Stomach (tissue), 9 donors: ENCODE data around the gene MSI2. TPM values are rescaled to one million over a fixed set of nuclear protein-coding genes. Genes with fewer than 3 reads are reported as not detected.

Source experiments
- DNase-seq, 2 donors: peaks; one replicate each; pipeline versions ENCODE4 v3.0.0 to v3.0.0-alpha.2; 2013 to 2019
- H3K27ac ChIP-seq, 5 donors: fragments of 200-600 bp in 4 of 5; sonication (generic) in 4 of 5; one replicate each; pipeline ENCODE4 v1.5.1; 2013 to 2019; ENCODE audit warnings: mild to moderate bottlenecking in 1 of 5, moderate library complexity in 1 of 5
- H3K27me3 ChIP-seq, 3 donors: fragments of 200-600 bp; sonication (generic); one replicate each; pipeline ENCODE4 v1.5.1; 2017 to 2019; ENCODE audit warnings: mixed run types in 1 of 3
- H3K36me3 ChIP-seq, 4 donors: fragments of 200-600 bp; sonication (generic); 1 replicate in 3 of 4; 2 replicates in 1 of 4; pipeline ENCODE4 v1.5.1; 2016 to 2019
- H3K4me1 ChIP-seq, 4 donors: fragments of 200-600 bp; sonication (generic); one replicate each; pipeline ENCODE4 v1.5.1; 2016 to 2019
- H3K4me3 ChIP-seq, 4 donors: fragments of 200-600 bp; sonication (generic) in 3 of 4; one replicate each; pipeline ENCODE4 v1.5.1; 2016 to 2019; ENCODE audit warnings: mild to moderate bottlenecking in 1 of 4
- H3K9me3 ChIP-seq, 4 donors: fragments of 200-600 bp; sonication (generic); one replicate each; pipeline ENCODE4 v1.5.1; 2016 to 2019
- CTCF ChIP-seq, 7 experiments: fragments of 450-650 bp in 4 of 7; fragments of 200-600 bp in 3 of 7; sonication (generic) in 3 of 7; IDR thresholded peaks; one replicate each; pipeline ENCODE4 v1.5.1; 2016 to 2019; ENCODE audit warnings: antibody characterized with exemption in 7 of 7, control low read depth in 2 of 7, mild to moderate bottlenecking in 1 of 7
- EP300 ChIP-seq: sonication (generic); formaldehyde crosslinking; IDR thresholded peaks from one replicate; pipeline ENCODE4 v1.6.1; 2017; ENCODE audit warnings: antibody characterized with exemption
- POLR2A ChIP-seq, 4 donors: fragments of 450-650 bp; IDR thresholded peaks; one replicate each; pipeline ENCODE4 v1.6.1; 2016; ENCODE audit warnings: antibody characterized with exemption in 4 of 4, control low read depth in 2 of 4, mild to moderate bottlenecking in 1 of 4, moderate library complexity in 1 of 4
- POLR2AphosphoS5 ChIP-seq, 3 donors: sonication (generic); formaldehyde crosslinking; IDR thresholded peaks; one replicate each; pipeline ENCODE4 v1.6.1; 2016; ENCODE audit warnings: antibody characterized with exemption in 3 of 3
- WGBS, 5 donors: extraction: QIAGEN DNeasy Blood & Tissue Kit in 3 of 5; methylation state at CpG; one replicate each; pipeline versions ENCODE4 v1.1.5 to v1.1.7; 2013 to 2018; 5-methylcytosine and 5-hydroxymethylcytosine counted together
- intact Hi-C: fragments of 100-400 bp; cut with DNase I; formaldehyde crosslinking; loops from one replicate; pipeline ENCODE4 v1.15.1; 2023; ENCODE audit warnings: low total_unique reads
- polyA plus RNA-seq, 3 donors: library from polyadenylated mRNA; stranded (reverse); fragments of 200-250 nt; gene quantifications; one replicate each; pipeline ENCODE4 v1.2.3, GENCODE V29; 2013
- total RNA-seq, 5 donors: library from RNA; depleted of rRNA; stranded (reverse); fragments of >200 nt; gene quantifications; one replicate each; pipeline versions ENCODE4 v1.1.0 to v1.2.3, GENCODE V29; 2014 to 2016
- donor health status: healthy with polysubstance abuse.
- donor health status: Bipolar disorder and iron deficiency.
- donor health status: healthy.

Gene MSI2
- total and polyA plus RNA-seq, 8 donors, result 8.3 to 72.4 (median 22.9) TPM

GRCh38 chr17:57275071-57275764 is 18.9 kb downstream of the MSI2 start:
- no peak overlapping the region for H3K27ac ChIP-seq
- no peaks in the 10 kb centered on the region for H3K4me1 ChIP-seq
- peaks cover 0 to 60% (median 38%) of the 10 kb centered on the region in 4 donors for H3K36me3 ChIP-seq
- intact Hi-C loops, result no loop called here
- WGBS, 5 donors, result 91 to 96% (median 93%) methylated on average over 6 of the region's 6 CpGs
- no peaks in the 10 kb centered on the region for H3K27me3 ChIP-seq
- no peak overlapping the region for H3K4me3 ChIP-seq
- no peak for DNase-seq
- TF ChIP-seq POLR2A (IDR thresholded peaks at IDR 0.05) (no peak), EP300 (no peak), CTCF (IDR thresholded peaks at IDR 0.05) (no peak), POLR2AphosphoS5 (IDR thresholded peaks at IDR 0.05) (no peak)
- no peaks in the 10 kb centered on the region for H3K9me3 ChIP-seq

GRCh38 chr17:57276621-57277020 is 20.3 kb downstream of the MSI2 start:
- WGBS, 5 donors, result 81 to 92% (median 91%) methylated on average over 9 of the region's 9 CpGs
- no peak for DNase-seq

GRCh38 chr17:57277923-57278604 is 21.7 kb downstream of the MSI2 start:
- no peak for TF ChIP-seq CTCF (IDR thresholded peaks at IDR 0.05)
- Histone ChIP-seq H3K9me3 (no peaks in the 10 kb centered on the region), H3K27ac (no peak overlapping the region), H3K36me3 (peaks cover 0 to 43% (median 33%) of the 10 kb centered on the region in 4 donors), H3K27me3 (no peaks in the 10 kb centered on the region), H3K4me3 (no peak overlapping the region), H3K4me1 (peaks cover 0 to 5% (median 0%) of the 10 kb centered on the region in 4 donors)
- DNase-seq, result no peak
- 78 to 87% (median 83%) methylated on average over 8 of the region's 8 CpGs for WGBS, 5 donors
- intact Hi-C loops, result no loop called here

More at GRCh38 chr17:57276621-57277020, 20.3 kb downstream of the MSI2 start:
- H3K9me3 ChIP-seq, result no peaks in the 10 kb centered on the region
- no peaks in the 10 kb centered on the region for H3K27me3 ChIP-seq
- H3K4me3 ChIP-seq, result no peak overlapping the region
- TF ChIP-seq CTCF (IDR thresholded peaks at IDR 0.05), result no peak
- no peak for TF ChIP-seq EP300
- TF ChIP-seq POLR2A (IDR thresholded peaks at IDR 0.05), result no peak
- no peak for TF ChIP-seq POLR2AphosphoS5 (IDR thresholded peaks at IDR 0.05)
- no peak overlapping the region for H3K27ac ChIP-seq
- H3K36me3 ChIP-seq, result peaks cover 0 to 52% (median 37%) of the 10 kb centered on the region in 4 donors
- H3K4me1 ChIP-seq, result no peaks in the 10 kb centered on the region
- intact Hi-C loops, result no loop called here

GRCh38 chr17:57278740-57279387 is 22.5 kb downstream of the MSI2 start:
- 92 to 95% (median 95%) methylated on average over 10 of the region's 10 CpGs for WGBS, 5 donors
- Histone ChIP-seq H3K36me3 (peaks cover 0 to 39% (median 27%) of the 10 kb centered on the region in 4 donors), H3K4me3 (no peak overlapping the region), H3K27me3 (no peaks in the 10 kb centered on the region), H3K27ac (no peak overlapping the region), H3K9me3 (no peaks in the 10 kb centered on the region), H3K4me1 (peaks cover 0 to 7% (median 2%) of the 10 kb centered on the region in 4 donors)
- TF ChIP-seq CTCF (IDR thresholded peaks at IDR 0.05) (no peak), EP300 (no peak), POLR2A (IDR thresholded peaks at IDR 0.05) (no peak), POLR2AphosphoS5 (IDR thresholded peaks at IDR 0.05) (no peak)
- intact Hi-C loops, result no loop called here
- no peak for DNase-seq
